Neural cell (in vitro differentiated cells): ENCODE data around the gene FNDC3B. TPM values are rescaled to one million over a fixed set of nuclear protein-coding genes. Genes with fewer than 3 reads are reported as not detected.

Experiments used
- H2AFZ ChIP-seq: fragments of 200-600, 300-800 bp; sonication (generic), shearing (Covaris generic); 2 replicates; pipeline ENCODE4 v1.6.0; 2014; ENCODE audit warnings: low read depth, mild to moderate bottlenecking, antibody characterized with exemption, low read length, moderate library complexity
- H3F3A ChIP-seq: fragments of 200-600 bp; shearing (Covaris generic); 2 replicates; pipeline ENCODE4 v1.6.1; 2016; ENCODE audit warnings: mild to moderate bottlenecking, moderate library complexity, mixed read lengths, antibody characterized with exemption, low read length; ENCODE audit not compliant: insufficient read depth, poor library complexity, severe bottlenecking
- H3K27ac ChIP-seq: fragments of 200-600, 300-800 bp; sonication (generic), shearing (Covaris generic); 2 replicates; pipeline ENCODE4 v1.5.1; 2014; ENCODE audit warnings: mild to moderate bottlenecking, low read length, moderate library complexity
- H3K27me3 ChIP-seq: fragments of 300-800, 200-600 bp; sonication (generic), shearing (Covaris generic); 2 replicates; pipeline ENCODE4 v1.6.0; 2014; ENCODE audit warnings: mild to moderate bottlenecking, low read depth, low read length, moderate library complexity; ENCODE audit not compliant: insufficient read depth
- H3K36me3 ChIP-seq: fragments of 300-800, 200-600 bp; sonication (generic), shearing (Covaris generic); 2 replicates; pipeline ENCODE4 v1.5.1; 2014; ENCODE audit warnings: mild to moderate bottlenecking, antibody characterized with exemption, low read length, moderate library complexity; ENCODE audit not compliant: insufficient read depth
- H3K4me2 ChIP-seq: fragments of 300-800, 200-600 bp; sonication (generic), shearing (Covaris generic); 2 replicates; pipeline ENCODE4 v1.6.0; 2014; ENCODE audit warnings: mild to moderate bottlenecking, low read length
- H3K4me3 ChIP-seq: fragments of 300-800, 200-600 bp; sonication (generic), shearing (Covaris generic); 2 replicates; pipeline ENCODE4 v1.5.1; 2014; ENCODE audit warnings: mild to moderate bottlenecking, low read length, moderate library complexity
- H3K79me2 ChIP-seq: fragments of 200-600 bp; shearing (Covaris generic); replicated peaks from 2 replicates; pipeline ENCODE4 v1.6.0; 2014; ENCODE audit warnings: mild to moderate bottlenecking, low read length, moderate library complexity; ENCODE audit not compliant: insufficient read depth
- H3K9ac ChIP-seq: fragments of 300-800, 200-600 bp; sonication (generic), shearing (Covaris generic); 2 replicates; pipeline ENCODE4 v1.6.1; 2016; ENCODE audit warnings: mild to moderate bottlenecking, low read length, mixed read lengths
- H3K9me2 ChIP-seq: fragments of 200-600 bp; shearing (Covaris generic); 2 replicates; pipeline ENCODE4 v1.6.1; 2016; ENCODE audit warnings: mild to moderate bottlenecking, low read length, mixed read lengths; ENCODE audit not compliant: insufficient read depth
- H3K9me3 ChIP-seq: fragments of 200-600, 300-800 bp; sonication (generic), shearing (Covaris generic); 2 replicates; pipeline ENCODE4 v1.6.1; 2016; ENCODE audit warnings: mild to moderate bottlenecking, mixed run types, low read length, moderate library complexity, mixed read lengths
- H4K20me1 ChIP-seq: fragments of 200-600 bp; shearing (Covaris generic); 2 replicates; pipeline ENCODE4 v1.6.1; 2016; ENCODE audit warnings: mild to moderate bottlenecking, mixed run types; ENCODE audit not compliant: insufficient read depth
- CTCF ChIP-seq: fragments of 450-650 bp; IDR thresholded peaks from 2 replicates; pipeline ENCODE4 v1.5.1; 2014; ENCODE audit warnings: antibody characterized with exemption, mild to moderate bottlenecking, moderate library complexity; ENCODE audit not compliant: poor library complexity, severe bottlenecking
- EP300 ChIP-seq: fragments of 450-650 bp; conservative IDR thresholded peaks from 2 replicates; pipeline ENCODE4 v1.6.1; 2014; ENCODE audit warnings: antibody characterized with exemption, mild to moderate bottlenecking, moderate library complexity; ENCODE audit not compliant: poor library complexity, severe bottlenecking
- EZH2 ChIP-seq: fragments of 200-600, 300-800 bp; shearing (Covaris generic), sonication (generic); IDR thresholded peaks from 2 replicates; pipeline ENCODE4 v1.6.1; 2014; ENCODE audit warnings: antibody characterized with exemption, low read length, borderline replicate concordance, mild to moderate bottlenecking; ENCODE audit not compliant: insufficient read depth, poor library complexity, severe bottlenecking
- MXI1 ChIP-seq: fragments of 450-650 bp; conservative IDR thresholded peaks from 2 replicates; pipeline ENCODE4 v1.6.1; 2014; ENCODE audit warnings: antibody characterized with exemption, mild to moderate bottlenecking; ENCODE audit not compliant: poor library complexity, severe bottlenecking
- POLR2AphosphoS5 ChIP-seq: IDR thresholded peaks from 2 replicates; pipeline ENCODE4 v1.6.1; 2012
- RAD21 ChIP-seq: fragments of 450-650 bp; conservative IDR thresholded peaks from 2 replicates; pipeline ENCODE4 v1.6.1; 2014; ENCODE audit warnings: antibody characterized with exemption, mild to moderate bottlenecking, moderate library complexity
- REST ChIP-seq: IDR thresholded peaks from 2 replicates; pipeline ENCODE4 v1.6.1; 2012; ENCODE audit warnings: borderline replicate concordance
- SMC3 ChIP-seq: fragments of 450-650 bp; conservative IDR thresholded peaks from 2 replicates; pipeline ENCODE4 v1.6.1; 2014; ENCODE audit warnings: antibody characterized with exemption, mild to moderate bottlenecking, moderate library complexity; ENCODE audit not compliant: poor library complexity
- TAF1 ChIP-seq: IDR thresholded peaks from 2 replicates; pipeline ENCODE4 v1.6.1; 2012; ENCODE audit warnings: low read depth
- polyA plus RNA-seq: library from polyadenylated mRNA; depleted of rRNA; stranded (reverse); fragments of >200 nt; gene quantifications from 2 replicates; pipeline ENCODE4 v1.2.3, GENCODE V29; 2014

The FNDC3B gene
- polyA plus RNA-seq, 1 donor from 2014 or later, result 4.9 TPM

GRCh38 chr3:172246107-172246844, 206.9 kb downstream of the FNDC3B start:
- no peak overlapping the region for H3K9ac ChIP-seq
- H3F3A ChIP-seq, result no peaks in the 10 kb centered on the region
- no peaks in the 10 kb centered on the region for H3K9me2 ChIP-seq
- H3K36me3 ChIP-seq, result no peaks in the 10 kb centered on the region
- H3K27ac ChIP-seq, result no peak overlapping the region
- no peaks in the 10 kb centered on the region for H4K20me1 ChIP-seq
- H3K4me3 ChIP-seq, result no peak overlapping the region
- TF ChIP-seq MXI1, result no peak
- no peak for TF ChIP-seq EP300
- TF ChIP-seq CTCF, result no peak
- TF ChIP-seq SMC3, result no peak
- TF ChIP-seq RAD21, result no peak
- no peak for TF ChIP-seq REST
- no peak for TF ChIP-seq EZH2
- TF ChIP-seq POLR2AphosphoS5, result no peak
- TF ChIP-seq TAF1, result no peak
- no peak overlapping the region for H3K4me2 ChIP-seq
- no peaks in the 10 kb centered on the region for H3K27me3 ChIP-seq
- H3K79me2 ChIP-seq, result no peaks in the 10 kb centered on the region
- no peaks in the 10 kb centered on the region for H3K9me3 ChIP-seq
- H2AFZ ChIP-seq, result no peak overlapping the region

GRCh38 chr3:172247525-172248274, 208.3 kb downstream of the FNDC3B start:
- no peaks in the 10 kb centered on the region for H3F3A ChIP-seq
- H3K27ac ChIP-seq, result no peak overlapping the region
- no peaks in the 10 kb centered on the region for H3K9me2 ChIP-seq
- H3K27me3 ChIP-seq, result no peaks in the 10 kb centered on the region
- no peak overlapping the region for H2AFZ ChIP-seq
- no peaks in the 10 kb centered on the region for H3K36me3 ChIP-seq
- no peak overlapping the region for H3K4me2 ChIP-seq
- H3K9me3 ChIP-seq, result no peaks in the 10 kb centered on the region
- H3K4me3 ChIP-seq, result no peak overlapping the region
- no peak for TF ChIP-seq CTCF
- TF ChIP-seq REST, result no peak
- no peak for TF ChIP-seq POLR2AphosphoS5
- no peak for TF ChIP-seq EP300
- TF ChIP-seq TAF1, result no peak
- TF ChIP-seq MXI1, result no peak
- no peak for TF ChIP-seq SMC3
- no peak for TF ChIP-seq EZH2
- no peak for TF ChIP-seq RAD21
- no peak overlapping the region for H3K9ac ChIP-seq
- H3K79me2 ChIP-seq, result no peaks in the 10 kb centered on the region
- no peaks in the 10 kb centered on the region for H4K20me1 ChIP-seq
